ENCODE measurements around the gene PTOV1. TPM values are rescaled to one million over a fixed set of nuclear protein-coding genes. Genes with fewer than 3 reads are reported as not detected.

PTOV1 gene
- polyA plus RNA-seq (ENCODE audit: low read depth in 6 of 6): 10 to 100 TPM; 46.1 to 98.3 (median 60.3) TPM

DNA sequence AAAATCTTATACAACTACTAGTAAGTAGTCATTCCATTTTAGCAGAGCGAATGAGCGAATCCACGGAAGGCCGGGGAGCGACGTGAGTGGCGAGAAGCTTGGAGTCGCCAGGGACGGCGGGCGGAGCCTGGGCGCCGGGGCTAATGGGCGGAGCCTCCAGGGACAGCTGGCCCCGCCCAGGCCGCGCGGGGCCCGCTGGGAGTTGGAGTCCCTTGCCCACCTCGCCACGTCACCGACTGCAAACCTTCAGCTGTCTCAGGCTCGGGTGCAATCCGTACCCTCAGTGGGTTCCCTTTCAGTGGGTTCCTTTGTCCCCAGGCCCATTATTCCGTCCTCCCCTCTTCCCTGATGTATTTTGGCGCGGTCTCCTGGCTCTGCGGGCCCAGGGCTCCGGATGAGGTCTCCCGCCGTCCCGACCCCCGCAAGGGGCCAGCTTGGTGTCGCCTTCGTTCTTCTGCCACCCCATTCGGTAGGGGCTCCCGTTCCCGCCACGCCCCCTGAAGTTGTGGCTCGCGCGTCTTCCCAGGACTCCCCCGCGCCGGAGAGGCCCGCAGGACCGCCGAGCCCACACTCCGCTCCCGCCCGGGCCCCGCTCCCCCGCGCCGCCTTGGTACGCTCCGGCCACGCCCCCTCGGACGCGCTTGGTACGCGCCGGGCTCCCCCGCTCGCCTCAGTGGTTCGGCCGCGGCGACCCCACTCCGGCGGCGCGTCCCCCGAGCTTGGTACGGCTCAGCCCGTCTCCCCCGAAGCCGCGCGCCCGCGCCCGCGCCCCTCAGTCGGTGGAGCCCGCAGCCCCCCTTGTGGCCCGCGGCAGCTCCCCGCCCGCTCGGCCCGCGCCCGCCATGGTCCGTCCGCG is at the start of gene PTOV1:
PTOV1 (plus strand) TSS at position 673 of the 856 bp plus-strand sequence.
- H3K27me3 Mint-ChIP-seq: no peaks in the 10 kb centered on the region
- ATAC-seq (ENCODE audit: low read depth in 2 of 2): peak; percentile 82 to 86
- peak within 1 kb of the TSS; percentile 85 to 98 (median 93) for H3K4me3 Mint-ChIP-seq
- H3K4me1 Mint-ChIP-seq: peaks cover 30 to 60% (median 39%) of the 10 kb centered on the region in 3 donors
- no peaks in the 10 kb centered on the region for H3K36me3 Mint-ChIP-seq
- peaks cover 0 to 5% (median 0%) of the 10 kb centered on the region in 7 donors for H3K9me3 Mint-ChIP-seq
- peak within 1 kb of the TSS; percentile 89 to 99 (median 97) for H3K27ac Mint-ChIP-seq
- peak; percentile 88 for DNase-seq

GRCh38 chr19:49801401-49801888 is 49.5 kb upstream of the PTOV1 start:
- H3K4me1 Mint-ChIP-seq: peaks cover 3 to 9% (median 5%) of the 10 kb centered on the region in 3 donors
- ATAC-seq (ENCODE audit: low read depth in 2 of 2) (no peak), DNase-seq (no peak)
- no peak overlapping the region for H3K4me3 Mint-ChIP-seq
- no peaks in the 10 kb centered on the region for H3K27me3 Mint-ChIP-seq
- H3K9me3 Mint-ChIP-seq: no peaks in the 10 kb centered on the region
- no peak overlapping the region for H3K27ac Mint-ChIP-seq
- peaks cover 4 to 27% of the 10 kb centered on the region in 2 donors for H3K36me3 Mint-ChIP-seq

- Mint-ChIP-seq H3K4me3 (no peak overlapping the region), H3K27ac (peak overlapping the region in 1 of 6 donors; percentile 95), H3K27me3 (no peaks in the 10 kb centered on the region), H3K9me3 (no peaks in the 10 kb centered on the region), H3K36me3 (peaks cover 0 to 24% of the 10 kb centered on the region in 2 donors), H3K4me1 (peaks cover 5 to 8% (median 8%) of the 10 kb centered on the region in 3 donors)
- DNase-seq (no peak), ATAC-seq (ENCODE audit: low read depth in 2 of 2) (no peak)
These were observed 48.8 kb upstream of the PTOV1 start for GRCh38 chr19:49801966-49802661.

- no peaks in the 10 kb centered on the region for H3K27me3 Mint-ChIP-seq
- no peak overlapping the region for H3K4me3 Mint-ChIP-seq
- H3K9me3 Mint-ChIP-seq: no peaks in the 10 kb centered on the region
- peaks cover 13 to 16% (median 14%) of the 10 kb centered on the region in 3 donors for H3K4me1 Mint-ChIP-seq
- DNase-seq (no peak), ATAC-seq (ENCODE audit: low read depth in 2 of 2) (no peak)
- H3K27ac Mint-ChIP-seq: no peak overlapping the region
- peaks cover 0 to 24% of the 10 kb centered on the region in 2 donors for H3K36me3 Mint-ChIP-seq
These were observed 48.0 kb upstream of the PTOV1 start for GRCh38 chr19:49802836-49803528.

GRCh38 chr19:49803529-49803856 is 47.5 kb upstream of the PTOV1 start:
- ATAC-seq (ENCODE audit: low read depth in 2 of 2): no peak
- H3K4me1 Mint-ChIP-seq: peaks cover 13 to 21% (median 19%) of the 10 kb centered on the region in 3 donors
- H3K27ac Mint-ChIP-seq: no peak overlapping the region
- H3K27me3 Mint-ChIP-seq: no peaks in the 10 kb centered on the region
- DNase-seq: no peak
- no peaks in the 10 kb centered on the region for H3K9me3 Mint-ChIP-seq
- peaks cover 0 to 18% of the 10 kb centered on the region in 2 donors for H3K36me3 Mint-ChIP-seq
- no peak overlapping the region for H3K4me3 Mint-ChIP-seq

DNA sequence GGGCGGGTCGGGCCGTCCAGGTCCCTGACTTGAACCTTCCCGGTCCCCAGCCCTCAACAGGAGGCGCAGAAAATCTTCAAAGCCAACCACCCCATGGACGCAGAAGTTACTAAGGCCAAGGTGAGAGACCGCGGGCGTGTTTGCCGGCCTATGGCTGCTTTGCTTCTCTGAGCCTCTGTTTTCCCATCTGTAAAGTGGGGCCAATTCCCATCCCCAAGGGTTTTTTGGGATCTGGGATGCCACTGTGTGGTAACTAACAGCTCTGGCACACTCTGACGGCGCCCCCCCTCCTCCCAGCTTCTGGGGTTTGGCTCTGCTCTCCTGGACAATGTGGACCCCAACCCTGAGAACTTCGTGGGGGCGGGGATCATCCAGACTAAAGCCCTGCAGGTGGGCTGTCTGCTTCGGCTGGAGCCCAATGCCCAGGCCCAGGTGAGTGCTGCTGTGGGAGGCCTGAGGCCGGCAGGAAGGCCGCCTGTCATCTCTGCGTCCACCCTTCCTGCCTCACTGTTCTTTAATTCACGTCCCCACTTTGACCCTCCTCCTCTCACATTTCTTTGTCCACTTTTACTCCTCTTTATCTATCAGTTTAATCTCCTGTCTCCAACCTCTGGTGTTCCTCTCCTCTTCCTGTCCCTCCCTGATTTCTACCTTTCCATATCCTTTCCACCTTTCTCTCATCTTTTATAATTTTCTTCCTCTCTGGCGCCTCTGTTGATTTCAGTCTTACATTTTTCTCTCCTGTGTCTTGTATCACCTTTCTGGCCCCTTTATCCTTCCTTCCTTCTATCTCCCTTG is 44.9 kb upstream of the PTOV1 start:
- ATAC-seq (ENCODE audit: low read depth in 2 of 2) (no peak), DNase-seq (no peak)
- peaks cover 25 to 38% (median 37%) of the 10 kb centered on the region in 3 donors for H3K4me1 Mint-ChIP-seq
- peaks cover 0 to 18% of the 10 kb centered on the region in 2 donors for H3K36me3 Mint-ChIP-seq
- H3K4me3 Mint-ChIP-seq: peak overlapping the region in 1 of 8 donors; percentile 6
- H3K27me3 Mint-ChIP-seq: no peaks in the 10 kb centered on the region
- H3K9me3 Mint-ChIP-seq: no peaks in the 10 kb centered on the region
- H3K27ac Mint-ChIP-seq: peak overlapping the region in 5 of 6 donors; percentile 44 to 99 (median 90)

GRCh38 chr19:49806620-49806959 is 44.4 kb upstream of the PTOV1 start:
- DNase-seq (no peak), ATAC-seq (ENCODE audit: low read depth in 2 of 2) (no peak)
- H3K4me1 Mint-ChIP-seq: peaks cover 25 to 38% (median 37%) of the 10 kb centered on the region in 3 donors
- no peaks in the 10 kb centered on the region for H3K9me3 Mint-ChIP-seq
- H3K4me3 Mint-ChIP-seq: peak overlapping the region in 1 of 8 donors; percentile 6
- H3K27me3 Mint-ChIP-seq: no peaks in the 10 kb centered on the region
- peak overlapping the region in 4 of 6 donors; percentile 44 to 99 (median 90) for H3K27ac Mint-ChIP-seq
- H3K36me3 Mint-ChIP-seq: peaks cover 0 to 18% of the 10 kb centered on the region in 2 donors

DNA sequence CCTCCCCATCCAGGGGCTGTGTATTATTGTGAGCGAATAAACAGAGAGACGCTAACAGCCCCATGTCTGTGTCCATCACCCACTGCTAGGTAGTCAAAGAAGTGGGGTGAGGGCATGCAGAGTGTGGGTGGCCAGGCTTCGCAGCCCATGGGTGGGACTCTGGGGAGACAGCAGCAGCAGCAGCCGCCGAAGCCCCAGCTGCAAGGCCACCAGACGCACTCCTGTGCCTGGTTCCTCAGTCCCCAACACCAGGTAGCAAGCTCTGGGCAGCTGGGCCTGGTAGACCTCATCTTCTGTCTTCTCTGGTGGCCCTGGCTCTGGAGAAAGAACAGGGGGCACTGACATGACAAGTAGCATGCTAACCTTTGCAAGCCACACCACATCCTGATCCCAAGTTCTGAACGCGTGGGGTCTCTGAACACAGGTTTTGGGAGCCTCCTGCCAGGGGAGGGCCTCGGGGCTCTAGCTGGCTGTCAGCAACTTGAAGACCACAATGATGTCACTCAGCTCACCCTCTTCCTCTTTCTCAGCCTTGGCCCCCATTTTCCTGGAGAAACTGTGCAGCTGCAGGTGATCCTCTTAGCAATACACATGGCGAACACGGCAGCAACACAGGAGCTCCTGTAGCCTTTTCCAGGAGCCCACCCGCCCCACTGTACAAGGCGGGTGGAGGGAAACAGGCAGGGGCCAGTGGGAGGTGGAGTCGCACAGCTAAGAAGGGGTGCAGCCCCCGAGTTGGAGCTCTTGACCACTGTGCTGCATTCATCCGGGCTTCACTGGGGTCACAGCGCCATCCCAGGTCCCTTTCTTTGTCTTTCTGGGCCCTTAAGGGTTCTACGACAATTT is 43.7 kb upstream of the PTOV1 start:
- H3K36me3 Mint-ChIP-seq: peaks cover 0 to 18% of the 10 kb centered on the region in 2 donors
- H3K27me3 Mint-ChIP-seq: no peaks in the 10 kb centered on the region
- peak; percentile 63 for DNase-seq
- H3K4me3 Mint-ChIP-seq: peak overlapping the region in 4 of 8 donors; percentile 35 to 94 (median 62)
- peaks cover 24 to 42% (median 42%) of the 10 kb centered on the region in 3 donors for H3K4me1 Mint-ChIP-seq
- peak overlapping the region; percentile 91 to 97 (median 96) for H3K27ac Mint-ChIP-seq
- no peaks in the 10 kb centered on the region for H3K9me3 Mint-ChIP-seq
- ATAC-seq (ENCODE audit: low read depth in 2 of 2): peak; percentile 69 to 70

DNA sequence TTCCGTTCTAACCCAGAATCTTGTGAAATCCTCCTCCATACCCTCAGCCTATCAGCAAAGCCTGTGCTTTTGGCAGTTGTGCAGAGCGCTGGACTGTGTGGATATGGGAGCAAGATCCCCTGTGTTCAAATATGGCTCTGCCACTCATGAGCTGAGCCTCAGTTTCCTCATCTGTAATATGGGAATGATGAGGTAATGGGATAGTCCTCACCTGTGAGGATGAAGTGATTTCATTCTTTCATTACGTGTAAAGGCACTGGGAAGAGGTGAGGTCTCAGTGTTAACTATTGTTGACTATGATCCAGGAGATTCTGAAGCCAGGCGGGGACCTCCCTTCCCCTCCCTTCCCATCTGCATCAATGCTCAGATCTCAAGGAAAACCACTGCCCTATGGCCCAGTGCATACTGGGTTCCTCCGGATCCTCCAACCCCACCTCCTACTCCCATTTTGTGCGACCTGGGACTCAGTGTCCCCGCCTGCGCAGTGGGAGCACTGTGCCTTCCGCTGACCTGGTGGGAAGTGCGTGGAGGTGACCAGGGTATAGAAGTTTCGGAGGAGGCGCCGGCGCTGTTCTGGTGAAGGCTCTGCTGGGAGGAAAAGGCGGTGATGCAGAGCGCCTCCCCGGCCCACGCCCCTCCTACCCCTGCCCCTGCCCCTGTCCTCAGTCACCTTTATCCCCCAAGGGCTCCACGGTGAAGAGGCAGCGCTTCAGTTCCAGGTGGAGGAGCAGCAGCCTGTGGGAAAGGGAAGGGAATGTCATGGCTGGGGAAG is 42.9 kb upstream of the PTOV1 start:
- no peaks in the 10 kb centered on the region for H3K27me3 Mint-ChIP-seq
- H3K36me3 Mint-ChIP-seq: peaks cover 0 to 16% of the 10 kb centered on the region in 2 donors
- peak overlapping the region; percentile 89 to 96 (median 94) for H3K4me3 Mint-ChIP-seq
- DNase-seq (no peak), ATAC-seq (ENCODE audit: low read depth in 2 of 2) (no peak)
- no peaks in the 10 kb centered on the region for H3K9me3 Mint-ChIP-seq
- H3K27ac Mint-ChIP-seq: peak overlapping the region; percentile 85 to 97 (median 92)
- peaks cover 30 to 50% (median 50%) of the 10 kb centered on the region in 3 donors for H3K4me1 Mint-ChIP-seq

DNA sequence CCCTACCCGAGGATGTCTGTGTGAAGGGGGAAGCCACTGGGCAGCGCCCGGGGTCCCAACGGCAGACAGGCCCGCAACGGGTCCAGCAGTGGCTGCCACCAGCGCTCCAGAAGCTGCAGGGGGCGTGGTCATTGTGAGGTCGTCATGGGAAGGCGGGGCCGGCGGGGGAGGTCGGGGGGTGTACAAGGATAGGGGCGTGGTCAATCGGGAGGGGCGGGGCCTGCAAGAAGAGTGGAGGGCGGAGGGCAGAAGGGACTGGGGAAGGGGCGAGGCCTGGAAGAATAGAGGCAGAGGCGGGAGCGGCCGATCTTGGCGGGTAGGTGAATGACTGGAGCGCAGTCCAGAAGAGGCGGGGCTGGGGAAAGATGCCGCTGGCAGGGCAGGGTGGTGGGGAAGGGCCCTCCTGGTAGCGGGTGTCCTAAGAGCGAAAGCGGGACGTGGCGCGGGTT is 42.2 kb upstream of the PTOV1 start:
- peak; percentile 84 for DNase-seq
- Mint-ChIP-seq H3K4me3 (peak overlapping the region; percentile 89 to 96 (median 94)), H3K27me3 (no peaks in the 10 kb centered on the region), H3K36me3 (peaks cover 0 to 10% of the 10 kb centered on the region in 2 donors), H3K4me1 (peaks cover 31 to 55% (median 55%) of the 10 kb centered on the region in 3 donors), H3K27ac (peak overlapping the region; percentile 57 to 97 (median 88)), H3K9me3 (no peaks in the 10 kb centered on the region)
- ATAC-seq (ENCODE audit: low read depth in 2 of 2): peak; percentile 13 to 27

All from naive B cell (primary cell).